HG02763 (cell line): ENCODE results near the gene HMGB3.
"Not testable (repeated sequence)": the region's sequence is repeated elsewhere in the genome, so short reads cannot be mapped to it uniquely, and the experiment has no call there.

Experiments used
- ATAC-seq: cut with Tn5 transposase; IDR thresholded peaks from one replicate; pipeline ENCODE4 v1.9.1; 2021; ENCODE audit warnings: mild to moderate bottlenecking, moderate library complexity; ENCODE audit not compliant: unreplicated experiment

HMGB3 gene

GRCh38 chrX:150982788-150983520 lies at the start of gene HMGB3:
HMGB3 (plus strand) TSS chrX:150983335; CDS start chrX:150985600, 2,265 bp downstream.
- ATAC-seq: peak; percentile 96

DNA sequence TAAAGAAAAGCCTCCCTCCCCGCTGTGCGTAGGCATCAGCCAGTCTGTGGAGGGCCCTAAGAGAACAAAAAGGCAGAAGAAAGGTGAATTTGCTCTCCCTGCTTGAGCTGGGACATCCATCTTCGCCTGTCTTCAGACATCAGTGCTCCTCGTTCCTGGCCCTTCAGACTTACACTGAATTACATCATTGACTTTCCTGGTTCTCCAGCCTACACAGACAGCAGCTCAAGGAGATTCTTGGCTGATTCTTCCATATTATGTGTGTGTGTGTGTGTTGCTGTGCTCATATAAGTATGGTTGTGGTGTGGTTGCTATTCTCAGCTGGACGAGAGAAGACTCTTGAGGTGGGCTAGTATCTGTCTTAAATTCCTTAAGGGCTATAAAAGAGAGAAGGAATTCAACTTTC lies 49.2 kb upstream of the HMGB3 start:
- ATAC-seq: no peak

DNA sequence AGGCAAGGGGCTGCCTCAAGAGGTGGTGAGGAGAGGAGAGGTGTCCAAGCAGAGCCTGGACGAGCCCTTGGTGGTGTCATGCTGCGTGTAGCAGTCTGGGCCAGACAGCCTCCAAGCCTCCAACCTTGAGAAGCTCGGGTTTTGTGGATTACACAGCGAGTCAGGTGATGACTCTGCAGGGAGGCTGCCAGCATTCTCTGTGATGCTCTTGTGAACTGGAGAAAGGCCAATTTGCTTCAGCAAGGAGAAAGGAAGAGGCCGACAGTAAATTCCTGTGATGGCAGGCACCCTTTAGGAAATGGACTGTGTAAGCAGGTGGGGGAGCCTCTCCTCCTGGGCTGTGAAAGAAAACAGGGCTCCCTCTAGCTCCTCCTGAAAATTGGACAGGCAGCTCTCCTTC lies 48.7 kb upstream of the HMGB3 start:
- no peak for ATAC-seq

- ATAC-seq: no peak
These were observed 47.7 kb upstream of the HMGB3 start for GRCh38 chrX:150935467-150935866.

- ATAC-seq: no peak
These were observed 46.6 kb upstream of the HMGB3 start for GRCh38 chrX:150936556-150936955.

GRCh38 chrX:150940844-150941495 lies 42.2 kb upstream of the HMGB3 start:
- ATAC-seq: no peak

GRCh38 chrX:150941580-150941979 lies 41.6 kb upstream of the HMGB3 start:
- ATAC-seq: no peak

DNA sequence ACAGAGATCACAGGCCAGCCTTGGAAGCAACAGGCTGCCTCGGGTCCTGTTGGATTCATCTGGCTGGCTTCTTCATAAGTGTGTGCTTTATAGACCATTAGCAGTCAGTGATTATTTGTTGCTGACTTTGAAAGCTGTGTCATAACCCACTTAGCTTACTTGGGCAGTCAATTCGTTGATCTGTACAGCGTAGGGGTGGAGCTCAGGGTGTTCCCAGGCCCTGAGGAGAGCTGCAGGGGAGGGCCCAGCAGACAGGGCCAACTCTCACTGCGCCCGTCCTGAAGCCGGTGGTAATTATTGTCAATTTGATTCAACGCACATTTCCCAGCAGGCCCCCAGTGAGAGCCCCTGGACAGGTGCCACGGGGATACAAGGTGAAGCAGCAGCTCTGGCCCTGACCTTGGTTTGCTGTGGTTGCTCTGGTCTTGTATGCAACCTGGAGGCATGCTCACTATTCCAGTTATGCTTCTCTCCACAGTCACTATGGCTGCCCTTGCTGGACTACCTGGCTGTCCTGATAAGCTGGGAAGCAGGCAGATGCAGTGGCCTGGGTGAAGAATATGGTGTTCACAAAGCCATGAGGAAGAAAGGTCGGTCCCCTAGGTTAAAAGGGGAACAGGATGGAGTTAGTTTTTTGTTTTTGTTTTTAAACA lies 40.1 kb upstream of the HMGB3 start:
- ATAC-seq: no peak

DNA sequence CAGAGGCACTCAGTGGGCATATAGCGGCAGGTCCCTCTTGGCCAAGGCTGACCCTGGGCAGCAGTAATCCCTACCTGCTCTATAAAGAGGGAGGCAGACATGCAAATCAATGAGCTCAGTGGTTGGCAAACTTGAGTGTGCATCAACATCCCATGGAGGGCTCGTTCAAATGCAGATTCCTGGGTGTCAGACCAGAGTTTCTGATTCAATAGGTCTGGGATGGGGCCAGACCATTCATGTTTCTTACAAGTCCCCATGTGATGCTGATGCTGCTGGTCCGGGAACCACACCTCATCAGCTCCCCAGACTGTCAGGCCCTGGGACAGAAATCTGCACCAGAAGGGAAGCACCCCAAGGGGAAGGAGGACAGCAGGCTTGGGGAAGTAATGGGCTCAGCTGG lies 38.9 kb upstream of the HMGB3 start:
- ATAC-seq: no peak

- no peak for ATAC-seq
These were observed 28.2 kb upstream of the HMGB3 start for GRCh38 chrX:150954951-150955350.

GRCh38 chrX:150955590-150955989 lies 27.5 kb upstream of the HMGB3 start:
- no peak for ATAC-seq

DNA sequence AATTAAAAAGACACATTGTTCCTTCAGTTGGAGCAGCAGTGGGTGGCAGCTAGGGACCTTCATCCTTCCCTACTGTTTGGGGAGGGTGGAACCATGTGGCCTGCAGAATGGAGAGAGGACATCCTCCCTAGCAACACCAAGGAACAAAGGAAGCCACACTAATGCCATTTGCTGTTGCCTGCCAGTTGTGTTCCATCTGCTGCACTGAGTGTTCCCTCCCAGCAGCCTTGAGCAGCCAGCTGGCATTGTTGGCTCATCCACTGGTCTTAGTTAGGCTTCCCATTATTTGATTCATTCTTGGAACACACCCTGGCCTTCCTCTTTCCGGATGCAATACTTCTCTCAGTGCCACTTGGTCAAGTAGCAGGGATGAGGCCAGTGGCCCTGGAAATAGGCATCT lies 25.0 kb upstream of the HMGB3 start:
- no peak for ATAC-seq

GRCh38 chrX:150959557-150959956 lies 23.6 kb upstream of the HMGB3 start:
- no peak for ATAC-seq

- ATAC-seq: no peak
These were observed 21.5 kb upstream of the HMGB3 start for GRCh38 chrX:150961631-150962030.

GRCh38 chrX:150964416-150964815 lies 18.7 kb upstream of the HMGB3 start:
- ATAC-seq: not testable (repeated sequence)

DNA sequence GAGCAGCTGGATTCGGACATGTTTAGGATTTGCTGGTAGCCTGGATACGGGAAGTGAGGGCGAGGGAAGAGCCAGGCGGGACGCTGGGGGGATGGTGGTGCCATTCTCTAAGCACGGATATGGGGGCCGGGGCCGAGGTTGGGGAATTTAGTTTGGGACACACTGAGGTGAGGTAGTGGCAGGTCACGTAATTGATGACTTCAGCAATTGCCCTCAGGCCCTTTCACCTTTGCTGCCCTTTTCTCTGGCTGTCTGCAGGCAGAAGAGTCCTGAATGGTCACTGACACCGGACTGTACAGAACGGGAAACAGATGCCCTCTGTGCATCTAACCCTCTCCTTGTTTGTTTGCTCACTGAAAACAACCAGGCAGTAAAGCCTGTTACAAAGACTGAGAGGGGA lies 16.9 kb upstream of the HMGB3 start:
- no peak for ATAC-seq

GRCh38 chrX:150966742-150967141 lies 16.4 kb upstream of the HMGB3 start:
- no peak for ATAC-seq

- ATAC-seq: no peak
These were observed 15.3 kb upstream of the HMGB3 start for GRCh38 chrX:150967786-150968185.

- ATAC-seq: no peak
These were observed 14.0 kb upstream of the HMGB3 start for GRCh38 chrX:150968862-150969720.

DNA sequence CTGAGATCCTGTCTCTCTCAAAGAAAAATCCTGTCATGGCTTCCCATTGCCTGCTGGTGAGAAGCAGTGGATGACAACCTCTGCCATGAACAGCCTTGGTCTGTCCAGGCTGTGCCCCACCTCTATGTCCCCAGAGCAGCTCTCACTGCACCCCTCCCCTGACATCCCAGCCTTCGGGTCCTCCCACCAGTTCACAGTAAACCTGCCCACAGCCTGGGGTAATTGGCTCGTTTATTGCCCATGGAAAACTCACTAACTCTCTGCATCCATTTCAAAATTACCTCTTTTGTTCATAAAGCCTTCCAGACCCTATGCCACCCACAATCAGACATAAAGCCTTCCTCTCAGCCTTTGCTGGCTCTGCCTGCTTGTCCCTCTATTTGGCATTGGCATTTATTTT lies 10.7 kb upstream of the HMGB3 start:
- ATAC-seq: no peak
